ENCODE results near the gene GEMIN5.
A peak's percentile ranks its signal among the peaks of the same experiment; 100 is the strongest.

The GEMIN5 gene

DNA sequence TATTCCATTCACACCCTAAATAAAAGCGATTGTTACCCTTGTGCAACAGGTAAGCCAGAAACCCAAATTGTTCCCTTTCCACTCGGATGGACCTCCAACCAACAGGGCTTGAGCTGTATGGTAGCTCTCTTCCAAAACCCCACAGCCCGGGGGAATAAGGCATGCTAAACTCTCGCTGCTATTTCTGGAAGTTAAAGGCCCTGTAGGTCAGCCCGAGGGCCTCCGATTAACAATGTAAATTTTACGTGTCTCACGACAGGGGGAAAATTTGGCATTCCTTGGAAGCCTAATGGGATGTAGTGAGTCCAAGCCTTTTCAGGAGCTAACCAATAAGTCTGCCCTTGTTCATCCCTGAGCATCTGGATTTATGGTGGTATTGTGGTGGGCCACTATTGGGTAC lies 53.6 kb downstream of the GEMIN5 start:
- no peak for DNase-seq (ENCODE audit: low spot score)

DNA sequence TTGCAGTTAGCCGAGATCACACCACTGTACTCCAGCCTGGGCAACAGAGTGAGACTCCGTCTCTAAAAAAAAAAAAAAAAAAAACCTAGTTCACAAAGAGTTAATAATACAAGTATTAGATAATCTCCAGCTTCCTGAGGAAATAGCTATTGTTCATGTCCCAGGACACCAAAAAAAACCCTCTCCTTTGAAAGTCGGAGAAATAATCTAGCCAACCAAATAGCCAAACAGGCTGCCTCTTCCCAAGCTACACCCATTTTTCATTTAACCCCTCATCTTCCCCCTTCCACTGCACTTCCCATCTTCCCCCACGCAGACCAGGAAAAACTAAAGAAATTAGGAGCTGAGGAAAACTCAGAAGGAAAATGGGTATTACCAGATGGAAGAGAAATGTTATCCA lies 56.0 kb downstream of the GEMIN5 start:
- DNase-seq (ENCODE audit: low spot score): no peak

- no peak for DNase-seq (ENCODE audit: low spot score)
Measured at GRCh38 chr5:154878642-154879335, 59.2 kb downstream of the GEMIN5 start.

DNA sequence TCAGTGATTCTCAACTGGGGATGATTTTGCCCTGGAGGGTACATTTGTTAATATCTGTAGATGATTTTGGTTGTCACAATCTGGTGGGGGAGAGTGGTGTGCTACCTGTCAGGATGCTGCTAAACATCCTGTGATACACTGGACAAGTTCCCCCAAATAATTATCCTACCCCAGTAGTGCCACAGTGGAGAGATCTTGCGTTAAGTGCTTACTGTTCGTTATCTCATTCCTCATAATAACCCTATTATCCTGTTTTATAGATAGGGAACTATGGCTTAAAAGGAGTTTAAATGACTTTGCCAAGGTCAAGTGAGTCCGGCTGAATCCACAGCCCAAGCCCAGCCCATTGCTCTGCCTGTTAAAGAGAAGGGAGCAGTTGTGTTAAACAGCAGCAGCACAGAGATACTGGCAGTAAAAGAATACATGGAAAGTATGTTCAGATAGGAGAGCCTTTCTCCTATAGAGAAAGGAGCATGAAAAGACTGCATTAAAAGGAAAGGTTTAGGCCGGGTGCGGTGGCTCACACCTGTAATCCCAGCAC lies 64.2 kb downstream of the GEMIN5 start:
- DNase-seq (ENCODE audit: low spot score): no peak

DNA sequence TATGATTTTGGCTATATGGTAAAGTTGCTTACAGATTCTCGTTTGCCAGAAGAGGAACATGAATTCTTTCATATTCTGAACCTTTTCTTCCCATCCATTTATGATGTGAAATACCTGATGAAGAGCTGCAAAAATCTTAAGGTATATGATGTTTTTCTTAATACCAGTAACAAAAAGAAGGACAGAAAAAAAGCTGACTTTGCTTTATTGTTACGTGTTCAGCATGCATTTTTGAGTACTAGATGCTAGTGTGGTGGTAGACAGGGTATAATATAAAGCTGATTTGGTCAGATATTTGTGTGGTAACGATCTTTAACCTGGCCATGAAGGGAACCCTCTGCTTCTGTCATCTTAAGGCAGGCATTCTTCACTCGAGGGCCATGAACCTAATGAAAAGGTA lies 66.3 kb downstream of the GEMIN5 start:
- DNase-seq (ENCODE audit: low spot score): no peak

GRCh38 chr5:154868702-154869101 lies 69.3 kb downstream of the GEMIN5 start:
- no peak for DNase-seq (ENCODE audit: low spot score)

DNA sequence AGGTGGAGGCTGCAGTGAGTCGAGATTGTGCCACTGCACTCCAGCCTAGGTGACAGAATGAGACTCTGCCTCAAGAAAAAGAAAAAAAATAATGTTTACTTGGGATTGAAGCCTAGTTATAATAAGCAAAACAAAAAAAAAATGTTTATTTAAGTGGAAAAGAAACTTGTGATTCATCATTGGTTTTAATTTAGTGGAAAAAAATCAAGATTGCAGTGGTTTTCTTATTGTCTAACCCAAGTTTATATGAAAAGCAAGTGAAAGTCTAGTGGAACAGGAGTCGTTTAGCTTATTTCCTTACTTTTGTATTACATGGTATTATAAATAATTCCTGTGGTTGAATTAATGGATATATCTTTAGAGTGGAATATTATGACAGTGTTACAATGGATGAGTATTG lies 71.2 kb downstream of the GEMIN5 start:
- no peak for DNase-seq (ENCODE audit: low spot score)

- no peak for DNase-seq (ENCODE audit: low spot score)
Measured at GRCh38 chr5:154865466-154866184, 72.4 kb downstream of the GEMIN5 start.

GRCh38 chr5:154863291-154864080 lies 74.5 kb downstream of the GEMIN5 start:
- no peak for DNase-seq (ENCODE audit: low spot score)

DNA sequence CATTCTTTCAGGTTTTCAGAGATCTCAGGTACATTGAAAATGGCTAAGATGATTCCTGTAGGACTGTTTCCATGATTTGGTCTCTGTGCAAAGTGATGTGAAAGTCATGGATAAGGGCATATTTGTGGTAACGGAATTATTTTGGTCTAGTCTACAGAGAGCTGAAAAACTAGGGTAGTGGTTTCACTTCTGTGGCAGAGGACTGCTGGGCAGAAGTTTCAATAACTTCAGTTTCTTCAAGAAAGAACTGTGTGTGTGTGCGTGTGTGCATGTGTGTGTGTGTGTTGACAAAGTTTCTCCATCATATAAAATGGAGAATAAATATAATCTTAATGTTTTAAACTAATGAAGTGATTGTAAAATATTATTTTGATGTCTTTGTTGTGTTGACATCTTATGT lies 75.2 kb downstream of the GEMIN5 start:
- DNase-seq (ENCODE audit: low spot score): no peak

DNA sequence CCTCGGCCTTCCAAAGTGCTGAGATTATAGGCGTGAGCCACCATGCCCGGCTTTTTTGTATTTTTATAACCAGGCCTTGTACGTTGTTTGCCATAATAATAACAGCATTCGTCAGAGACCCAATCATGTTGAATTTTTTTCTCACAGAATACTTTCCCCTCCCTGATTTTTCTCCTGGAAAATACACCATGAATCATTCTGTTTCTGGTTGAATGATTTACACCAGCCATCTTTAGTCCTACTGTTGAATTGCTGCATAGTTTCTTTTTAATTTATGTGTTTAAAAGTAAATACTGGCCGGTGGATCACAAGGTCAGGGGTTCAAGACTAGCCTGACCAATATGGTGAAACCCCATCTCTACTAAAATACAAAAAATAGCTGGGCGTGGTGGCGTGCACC lies 76.1 kb downstream of the GEMIN5 start:
- DNase-seq (ENCODE audit: low spot score): no peak

- no peak for DNase-seq (ENCODE audit: low spot score)
Measured at GRCh38 chr5:154860765-154861164, 77.2 kb downstream of the GEMIN5 start.

- DNase-seq (ENCODE audit: low spot score): no peak
Measured at GRCh38 chr5:154860123-154860522, 77.9 kb downstream of the GEMIN5 start.

DNA sequence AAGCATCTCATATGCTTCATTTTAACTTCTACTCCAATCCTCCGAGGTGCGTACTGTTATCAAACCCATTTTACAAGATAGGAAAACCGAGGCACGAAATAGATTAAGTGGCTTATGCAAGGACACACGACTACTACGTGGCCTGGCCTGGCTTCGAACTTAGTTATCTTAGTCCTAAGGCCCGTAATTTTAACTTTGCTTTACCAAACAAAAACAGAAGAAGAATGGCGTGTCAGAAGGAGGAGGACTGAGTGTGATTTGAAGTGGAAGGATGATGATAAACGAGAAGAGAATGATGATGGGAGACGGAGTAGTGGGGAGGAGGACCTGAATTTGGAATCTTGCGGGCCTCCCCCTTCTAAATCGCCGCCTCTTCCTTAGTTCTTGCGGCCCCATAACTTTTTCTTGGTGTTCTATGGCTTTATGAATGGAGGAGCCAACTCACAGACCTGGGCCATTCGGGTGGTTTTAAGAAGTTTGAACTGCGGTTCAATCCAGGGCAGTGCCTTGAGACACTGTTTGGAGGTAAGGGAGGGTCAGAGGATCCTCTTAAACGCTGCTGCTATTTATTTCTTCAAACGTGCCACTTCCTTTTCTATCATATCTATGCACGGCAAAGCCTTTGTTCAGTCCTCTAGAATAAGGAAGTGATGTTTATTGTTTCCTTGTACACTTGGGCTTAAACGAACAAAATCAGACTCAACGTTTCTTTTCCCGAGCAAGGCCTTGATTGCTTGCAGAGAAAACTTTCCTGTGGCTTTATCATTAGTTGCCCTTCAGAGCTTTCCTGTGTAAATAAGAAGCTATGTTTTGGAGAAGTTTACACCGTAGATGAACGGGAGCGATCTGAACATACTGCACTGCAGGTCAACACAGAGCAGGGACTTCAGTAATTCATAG lies 78.8 kb downstream of the GEMIN5 start:
- DNase-seq (ENCODE audit: low spot score): no peak

- DNase-seq (ENCODE audit: low spot score): peak; percentile 98
Measured at GRCh38 chr5:154858297-154858971, 79.6 kb downstream of the GEMIN5 start, which contains the start of gene CNOT8. CNOT8 (plus strand) TSS chr5:154858627; CDS start chr5:154863279, 4,652 bp downstream.

DNA sequence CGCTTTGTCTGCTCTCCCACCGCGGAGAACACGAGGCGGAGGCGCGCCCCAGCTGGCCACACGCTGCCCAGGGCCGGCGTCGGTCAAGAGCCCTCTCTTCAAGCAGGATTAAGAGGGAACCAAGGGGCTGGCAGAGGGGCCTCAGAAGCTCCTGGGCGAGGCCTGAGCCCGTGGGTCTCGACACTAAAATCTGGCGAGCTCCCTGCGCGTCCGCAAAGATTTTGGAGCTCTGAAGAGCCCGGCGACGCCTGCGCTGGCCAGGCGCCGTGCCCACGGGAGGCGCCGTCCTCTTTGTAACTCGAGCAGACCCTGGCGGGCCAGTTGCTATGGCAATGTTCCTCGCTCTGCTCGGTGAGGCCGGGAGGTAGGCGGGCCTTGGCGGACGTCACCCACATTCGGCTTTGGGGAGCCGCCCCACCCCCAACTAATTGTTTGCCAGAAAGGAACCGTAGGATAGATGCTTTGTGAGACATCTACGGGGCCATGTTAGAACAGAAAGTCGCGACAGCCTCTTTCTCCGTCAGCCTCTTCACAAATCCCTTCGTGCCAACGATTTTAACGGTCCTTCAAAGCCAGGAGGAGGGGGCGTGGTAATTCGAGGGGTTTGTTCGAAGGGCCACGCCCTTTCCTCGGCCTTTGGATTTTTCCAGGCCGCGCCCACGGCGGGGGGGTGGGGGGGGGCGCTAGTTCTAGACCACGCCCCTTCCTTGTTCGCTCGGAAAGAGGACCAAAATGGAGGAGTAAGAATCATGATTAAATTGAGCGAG lies 80.3 kb downstream of the GEMIN5 start:
- peak; percentile 93 for DNase-seq (ENCODE audit: low spot score)

DNA sequence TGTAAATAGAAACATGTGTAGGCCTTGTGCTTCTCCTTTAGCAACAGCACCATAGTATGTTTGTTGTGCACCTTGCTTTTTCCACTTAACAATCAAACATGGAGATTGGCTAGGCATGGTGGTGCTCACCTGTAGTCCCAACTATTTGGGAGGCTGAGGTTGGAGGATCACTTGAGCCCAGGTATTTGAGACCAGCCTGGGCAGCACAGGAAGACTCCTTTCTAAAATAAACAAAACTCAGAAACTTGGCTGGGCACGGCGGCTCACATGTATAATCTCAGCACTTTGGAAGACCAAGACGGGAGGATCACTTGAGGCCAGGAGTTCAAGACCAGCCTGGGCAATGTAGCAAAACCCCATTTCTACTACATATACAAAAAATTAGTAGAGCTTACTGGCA lies 86.7 kb downstream of the GEMIN5 start:
- DNase-seq (ENCODE audit: low spot score): no peak

- peak; percentile 89 for DNase-seq (ENCODE audit: low spot score)
Measured at GRCh38 chr5:154850255-154851062, 87.6 kb downstream of the GEMIN5 start, which contains the start of gene FAXDC2. FAXDC2 (minus strand) TSS chr5:154850603; CDS start chr5:154838178, 12,425 bp downstream.

DNA sequence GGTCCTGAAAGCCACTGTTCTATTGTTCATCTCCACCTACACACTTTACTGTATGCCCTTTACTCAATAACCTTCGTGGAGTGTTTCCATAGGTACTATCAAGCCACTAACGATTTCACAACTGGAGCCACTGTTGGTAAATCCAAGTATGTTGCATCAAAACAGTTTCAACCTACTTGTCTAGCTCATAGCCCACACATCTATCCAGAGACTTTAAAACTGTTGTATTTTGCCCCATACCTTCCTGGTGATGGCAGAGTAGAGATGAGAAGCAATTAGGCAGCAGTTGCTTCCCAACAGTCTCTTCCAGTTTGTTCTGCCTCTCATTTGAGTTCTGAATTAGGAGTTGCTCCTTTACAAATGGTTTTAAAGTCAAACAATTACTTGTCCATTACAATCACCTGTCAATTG lies 88.2 kb downstream of the GEMIN5 start:
- DNase-seq (ENCODE audit: low spot score): peak; percentile 25
